Trophoblast cell (in vitro differentiated cells and primary cell): ENCODE measurements around the gene DNAJC17.

ENCODE experiments used
- DNase-seq, 2 donors: peaks; one replicate each; pipeline ENCODE4 v3.0.0-alpha.2; 2016
- H2AFZ ChIP-seq: 2 replicates; pipeline ENCODE4 v1.6.1; 2013; ENCODE audit warnings: low read length, moderate library complexity, mild to moderate bottlenecking; ENCODE audit not compliant: insufficient read depth, poor library complexity
- H2AK5ac ChIP-seq: 2 replicates; pipeline ENCODE4 v1.6.1; 2013; ENCODE audit warnings: mild to moderate bottlenecking, low read length
- H2BK120ac ChIP-seq: 2 replicates; pipeline ENCODE4 v1.6.1; 2013; ENCODE audit warnings: low read length, mild to moderate bottlenecking, moderate library complexity; ENCODE audit not compliant: insufficient read depth, poor library complexity
- H2BK12ac ChIP-seq: 2 replicates; pipeline ENCODE4 v1.6.1; 2013; ENCODE audit warnings: mild to moderate bottlenecking, low read length, moderate library complexity
- H2BK5ac ChIP-seq: 2 replicates; pipeline ENCODE4 v1.6.1; 2013; ENCODE audit warnings: low read length, low read depth, moderate library complexity, mild to moderate bottlenecking; ENCODE audit not compliant: poor library complexity
- H3K14ac ChIP-seq: 2 replicates; pipeline ENCODE4 v1.6.1; 2013; ENCODE audit warnings: mild to moderate bottlenecking, low read length
- H3K18ac ChIP-seq: 2 replicates; pipeline ENCODE4 v1.6.1; 2013; ENCODE audit warnings: mild to moderate bottlenecking, low read length
- H3K23ac ChIP-seq: 2 replicates; pipeline ENCODE4 v1.6.1; 2013; ENCODE audit warnings: low read length
- H3K27ac ChIP-seq: 2 replicates; pipeline ENCODE4 v1.5.1; 2013; ENCODE audit warnings: low read depth, mild to moderate bottlenecking, inconsistent platforms, low read length, moderate library complexity
- H3K27me3 ChIP-seq: 2 replicates; pipeline ENCODE4 v1.6.1; 2013; ENCODE audit warnings: inconsistent platforms, mild to moderate bottlenecking, low read length, moderate library complexity; ENCODE audit not compliant: insufficient read depth
- H3K36me3 ChIP-seq, 2 experiments: 1 replicate in 1 of 2; 2 replicates in 1 of 2; pipeline ENCODE4 v1.6.1; 2013; ENCODE audit warnings: low read length in 2 of 2, mild to moderate bottlenecking in 2 of 2, moderate library complexity in 1 of 2; ENCODE audit not compliant: insufficient read depth in 2 of 2, control insufficient read depth in 1 of 2
- H3K4ac ChIP-seq: 2 replicates; pipeline ENCODE4 v1.6.1; 2013; ENCODE audit warnings: low read depth, mild to moderate bottlenecking, low read length, moderate library complexity
- H3K4me1 ChIP-seq, 2 experiments: 1 replicate in 1 of 2; 2 replicates in 1 of 2; pipeline ENCODE4 v1.6.1; 2013; ENCODE audit warnings: low read length in 2 of 2, mild to moderate bottlenecking in 2 of 2, moderate library complexity in 1 of 2; ENCODE audit not compliant: insufficient read depth in 2 of 2, control insufficient read depth in 1 of 2
- H3K4me2 ChIP-seq: 2 replicates; pipeline ENCODE4 v1.6.1; 2013; ENCODE audit warnings: inconsistent platforms, mild to moderate bottlenecking, low read length, moderate library complexity
- H3K4me3 ChIP-seq: 2 replicates; pipeline ENCODE4 v1.5.1; 2013; ENCODE audit warnings: mild to moderate bottlenecking, low read depth, low read length, inconsistent platforms
- H3K79me1 ChIP-seq: one replicate; pipeline ENCODE4 v1.6.1; 2013; ENCODE audit warnings: low read length
- H3K79me2 ChIP-seq: 2 replicates; pipeline ENCODE4 v1.6.1; 2013; ENCODE audit warnings: low read length, mild to moderate bottlenecking; ENCODE audit not compliant: control insufficient read depth, insufficient read depth, poor library complexity
- H3K9ac ChIP-seq: 2 replicates; pipeline ENCODE4 v1.6.1; 2013; ENCODE audit warnings: mild to moderate bottlenecking, low read length
- H3K9me3 ChIP-seq: 2 replicates; pipeline ENCODE4 v1.6.1; 2013; ENCODE audit warnings: low read depth, mild to moderate bottlenecking, control low read depth, inconsistent platforms, low read length; ENCODE audit not compliant: insufficient read depth
- H4K12ac ChIP-seq: 2 replicates; pipeline ENCODE4 v1.6.1; 2013; ENCODE audit warnings: low read depth, mild to moderate bottlenecking, low read length, moderate library complexity
- H4K8ac ChIP-seq: 2 replicates; pipeline ENCODE4 v1.6.1; 2013; ENCODE audit warnings: low read depth, mild to moderate bottlenecking, low read length, moderate library complexity
- H4K91ac ChIP-seq: one replicate; pipeline ENCODE4 v1.6.1; 2013; ENCODE audit warnings: low read depth, mild to moderate bottlenecking, low read length, moderate library complexity
- WGBS: extraction: QIAGEN DNeasy Blood & Tissue Kit; methylation state at CpG from one replicate; pipeline ENCODE4 v1.1.7; 2013; ENCODE audit warnings: missing lambda C conversion rate; ENCODE audit not compliant: insufficient read length, insufficient coverage; ENCODE audit errors: extremely low coverage; 5-methylcytosine and 5-hydroxymethylcytosine counted together

Gene DNAJC17

DNA sequence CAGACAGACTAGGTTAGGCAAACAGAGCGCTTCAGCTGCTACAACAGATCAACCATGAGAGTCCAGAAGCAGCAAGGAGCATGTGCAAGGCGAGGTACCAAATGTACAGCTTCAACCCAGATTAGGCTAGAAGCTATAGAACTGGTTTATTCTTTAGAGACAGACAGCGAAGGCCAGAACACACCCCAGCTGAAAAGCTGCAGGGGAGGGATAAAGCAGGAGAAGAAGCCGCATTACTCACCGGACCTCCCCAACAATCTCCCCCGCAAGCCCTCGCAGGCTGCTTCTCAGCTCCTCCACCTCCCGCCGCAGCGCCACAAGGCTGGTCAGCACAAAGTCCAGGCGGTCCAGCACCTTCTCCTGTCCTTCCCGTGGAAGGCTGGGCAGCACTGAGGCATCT is 55.5 kb downstream of the DNAJC17 start:
- H4K8ac ChIP-seq = no peak overlapping the region
- H2AK5ac ChIP-seq = no peak overlapping the region
- no peak overlapping the region for H4K91ac ChIP-seq
- H3K4me1 ChIP-seq = peaks cover 4 to 9% of the 10 kb centered on the region in 2 experiments
- peaks cover 17 to 23% of the 10 kb centered on the region in 2 experiments for H3K36me3 ChIP-seq
- no peak overlapping the region for H3K18ac ChIP-seq
- H2BK5ac ChIP-seq = no peak overlapping the region
- H3K4ac ChIP-seq = no peak overlapping the region
- no peak for DNase-seq
- peak overlapping the region; percentile 29 for H3K9ac ChIP-seq
- H4K12ac ChIP-seq = no peak overlapping the region
- H3K79me2 ChIP-seq = peaks cover 5% of the 10 kb centered on the region
- no CpG with 5 or more reads among the region's 12 CpGs for WGBS
- H3K23ac ChIP-seq = no peak overlapping the region
- H2BK120ac ChIP-seq = no peak overlapping the region
- no peaks in the 10 kb centered on the region for H3K27me3 ChIP-seq
- no peak overlapping the region for H3K14ac ChIP-seq
- H3K79me1 ChIP-seq = peaks cover 9% of the 10 kb centered on the region
- H3K9me3 ChIP-seq = peaks cover 2% of the 10 kb centered on the region
- no peak overlapping the region for H3K4me3 ChIP-seq
- no peak overlapping the region for H3K27ac ChIP-seq
- no peak overlapping the region for H2BK12ac ChIP-seq
- no peak overlapping the region for H2AFZ ChIP-seq
- no peak overlapping the region for H3K4me2 ChIP-seq

DNA sequence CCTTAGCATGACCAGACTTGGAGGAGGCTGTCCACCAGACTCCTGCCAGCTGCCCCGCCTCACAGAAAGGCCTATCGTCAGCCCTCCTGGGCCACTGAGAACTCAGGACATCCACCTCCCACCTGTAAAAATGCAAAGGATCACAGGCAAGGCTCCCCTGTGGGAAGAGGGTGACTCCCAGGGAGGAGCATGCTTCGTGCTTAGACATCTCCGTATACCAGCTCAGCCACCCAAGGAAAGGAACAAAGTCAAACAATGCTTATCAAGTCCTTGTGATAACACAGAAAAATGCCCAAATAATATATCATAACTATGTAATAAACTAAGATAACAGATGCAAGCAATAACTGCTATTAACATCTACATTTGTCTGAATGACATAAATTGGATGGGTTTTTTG is 56.4 kb downstream of the DNAJC17 start:
- H4K8ac ChIP-seq = no peak overlapping the region
- H3K4ac ChIP-seq = no peak overlapping the region
- no peak overlapping the region for H3K4me2 ChIP-seq
- peaks cover 5% of the 10 kb centered on the region for H3K79me2 ChIP-seq
- no peak overlapping the region for H3K14ac ChIP-seq
- H2BK120ac ChIP-seq = no peak overlapping the region
- H3K18ac ChIP-seq = no peak overlapping the region
- H3K9me3 ChIP-seq = peaks cover 2% of the 10 kb centered on the region
- no peak overlapping the region for H3K4me3 ChIP-seq
- H3K27ac ChIP-seq = no peak overlapping the region
- no CpG with 5 or more reads among the region's 4 CpGs for WGBS
- H3K79me1 ChIP-seq = peaks cover 9% of the 10 kb centered on the region
- peaks cover 4 to 7% of the 10 kb centered on the region in 2 experiments for H3K4me1 ChIP-seq
- H3K27me3 ChIP-seq = no peaks in the 10 kb centered on the region
- no peak overlapping the region for H3K9ac ChIP-seq
- H2AK5ac ChIP-seq = no peak overlapping the region
- H3K36me3 ChIP-seq = peaks cover 17 to 23% of the 10 kb centered on the region in 2 experiments
- no peak overlapping the region for H4K91ac ChIP-seq
- H2BK12ac ChIP-seq = no peak overlapping the region
- no peak overlapping the region for H2BK5ac ChIP-seq
- no peak overlapping the region for H2AFZ ChIP-seq
- no peak overlapping the region for H4K12ac ChIP-seq
- DNase-seq = no peak
- H3K23ac ChIP-seq = no peak overlapping the region

DNA sequence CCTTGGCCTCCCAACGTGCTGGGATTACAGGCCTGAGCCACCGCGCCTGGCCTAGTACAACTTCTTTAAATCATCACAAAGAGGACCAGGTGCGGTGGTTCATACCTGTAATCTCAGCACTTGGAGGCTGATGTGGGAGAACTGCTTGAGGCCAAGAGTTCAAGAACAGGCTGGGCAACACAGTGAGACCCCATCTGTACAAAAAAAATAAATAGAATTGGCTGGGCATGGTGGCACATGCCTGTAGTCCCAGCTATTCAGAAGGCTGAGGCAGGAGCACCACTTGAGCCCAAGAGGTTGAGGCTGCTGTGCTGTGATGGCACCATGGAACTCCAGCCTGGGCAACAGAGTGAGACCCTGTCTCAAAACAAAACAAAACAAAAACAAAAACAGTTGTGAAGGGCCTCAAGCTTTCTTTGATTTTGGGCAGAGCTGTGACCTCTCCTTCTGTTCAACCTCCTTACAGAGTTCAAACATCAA is 58.1 kb downstream of the DNAJC17 start:
- H4K8ac ChIP-seq = no peak overlapping the region
- no CpG with 5 or more reads among the region's 4 CpGs for WGBS

DNA sequence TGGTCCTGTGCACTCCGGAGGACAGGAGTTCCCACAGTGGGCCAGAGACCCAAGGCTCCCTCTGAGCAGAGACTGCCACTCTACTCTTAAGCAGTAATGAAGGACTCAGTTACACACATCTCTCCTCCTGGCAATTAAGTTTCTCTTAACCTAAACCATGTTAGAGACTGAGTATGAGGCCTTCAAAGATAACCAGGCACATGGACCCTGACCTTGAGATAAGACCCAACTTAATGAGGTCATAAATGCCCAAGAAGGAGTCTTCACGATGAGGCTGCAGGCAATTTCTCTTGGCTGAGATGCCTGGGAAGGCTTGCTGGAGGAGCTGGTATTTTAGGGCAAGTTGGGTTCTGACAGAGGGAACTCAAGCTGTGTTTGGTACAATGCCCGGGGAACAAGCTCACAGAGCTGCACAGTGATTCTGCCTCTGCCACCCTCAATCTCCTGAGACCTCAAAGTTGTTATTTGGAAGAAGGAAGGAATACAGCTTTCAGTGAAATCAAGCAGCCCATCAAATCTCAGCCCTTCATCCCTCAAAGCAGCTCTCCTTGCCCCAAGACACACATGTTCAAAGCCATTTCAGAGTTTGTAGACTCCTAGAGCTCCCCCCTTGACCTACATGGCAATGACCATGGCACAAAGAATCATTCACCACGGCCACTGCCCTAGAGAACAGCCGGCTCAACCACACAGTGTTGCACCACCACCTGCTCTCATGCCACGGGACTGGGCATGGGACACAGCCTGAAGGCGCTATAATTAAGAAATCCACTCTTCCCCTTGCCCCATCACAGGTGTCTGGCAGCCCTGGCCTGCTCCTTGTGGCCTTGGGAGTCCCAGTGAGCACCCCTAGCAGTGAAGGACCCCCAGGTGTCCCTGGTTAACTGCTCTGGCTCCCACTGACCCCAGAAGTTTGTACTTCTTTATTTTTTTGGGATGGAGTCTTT is 59.3 kb downstream of the DNAJC17 start:
- H4K8ac ChIP-seq = no peak overlapping the region
- H3K9me3 ChIP-seq = peaks cover 2% of the 10 kb centered on the region
- H2BK5ac ChIP-seq = no peak overlapping the region
- no peak overlapping the region for H4K12ac ChIP-seq
- no peak overlapping the region for H3K4ac ChIP-seq
- no CpG with 5 or more reads among the region's 7 CpGs for WGBS
- H2AFZ ChIP-seq = no peak overlapping the region
- H2AK5ac ChIP-seq = no peak overlapping the region
- no peak overlapping the region for H3K18ac ChIP-seq
- H3K9ac ChIP-seq = no peak overlapping the region
- H3K14ac ChIP-seq = no peak overlapping the region
- no peak overlapping the region for H3K27ac ChIP-seq
- no peak overlapping the region for H3K4me2 ChIP-seq
- H3K4me1 ChIP-seq = peaks cover 4 to 5% of the 10 kb centered on the region in 2 experiments
- H3K27me3 ChIP-seq = no peaks in the 10 kb centered on the region
- no peak overlapping the region for H3K4me3 ChIP-seq
- H3K79me1 ChIP-seq = no peaks in the 10 kb centered on the region
- no peak overlapping the region for H2BK12ac ChIP-seq
- H3K23ac ChIP-seq = no peak overlapping the region
- no peak overlapping the region for H4K91ac ChIP-seq
- no peak overlapping the region for H2BK120ac ChIP-seq
- no peak for DNase-seq
- H3K79me2 ChIP-seq = no peaks in the 10 kb centered on the region
- peaks cover 27 to 33% of the 10 kb centered on the region in 2 experiments for H3K36me3 ChIP-seq

More for the DNA sequence above, 58.1 kb downstream of the DNAJC17 start:
- no peak overlapping the region for H2BK5ac ChIP-seq
- H3K23ac ChIP-seq = no peak overlapping the region
- H2BK120ac ChIP-seq = no peak overlapping the region
- H3K14ac ChIP-seq = no peak overlapping the region
- no peak overlapping the region for H2AK5ac ChIP-seq
- H3K4me3 ChIP-seq = no peak overlapping the region
- H3K4me1 ChIP-seq = peaks cover under 1 to 2% of the 10 kb centered on the region in 2 experiments
- H3K27me3 ChIP-seq = no peaks in the 10 kb centered on the region
- DNase-seq = no peak
- H3K18ac ChIP-seq = no peak overlapping the region
- no peaks in the 10 kb centered on the region for H3K79me1 ChIP-seq
- no peak overlapping the region for H3K27ac ChIP-seq
- H3K4ac ChIP-seq = no peak overlapping the region
- peaks cover 2% of the 10 kb centered on the region for H3K9me3 ChIP-seq
- no peak overlapping the region for H2AFZ ChIP-seq
- H2BK12ac ChIP-seq = no peak overlapping the region
- peaks cover 23 to 27% of the 10 kb centered on the region in 2 experiments for H3K36me3 ChIP-seq
- no peak overlapping the region for H4K91ac ChIP-seq
- no peaks in the 10 kb centered on the region for H3K79me2 ChIP-seq
- no peak overlapping the region for H3K9ac ChIP-seq
- no peak overlapping the region for H3K4me2 ChIP-seq
- H4K12ac ChIP-seq = no peak overlapping the region
